GM12878 (cell line): ENCODE results near the gene APCDD1L. TPM values are rescaled to one million over a fixed set of nuclear protein-coding genes. Genes with fewer than 3 reads are reported as not detected.

ENCODE experiments used
- ATAC-seq: fragments of 200-7000 bp; cut with Tn5 transposase; 3 replicates; pipeline ENCODE4 v1.9.1; 2020; ENCODE audit warnings: mild to moderate bottlenecking, moderate library complexity
- BruUV-seq: library from RNA; stranded (reverse); fragments of 400-500 nt; replicated peaks from 2 replicates; lab custom pipeline; 2021; lab: Mats Ljungman, UMichigan
- CTCF ChIA-PET: fragments of 300-600 bp; sonication (Branson Sonifier 250); formaldehyde crosslinking; extraction: SDS; loops from one replicate; lab custom pipeline; 2021; ENCODE audit warnings: inconsistent platforms; lab: Yijun Ruan, JAX
- POLR2A ChIA-PET: fragments of 350-600 bp; formaldehyde crosslinking; extraction: SDS; loops from one replicate; lab custom pipeline; 2021; ENCODE audit warnings: inconsistent platforms; lab: Charles Lee
- RAD21 ChIA-PET: fragments of 300-600 bp; sonication (Branson Sonifier 250); formaldehyde crosslinking; loops from one replicate; lab custom pipeline; 2023; ENCODE audit warnings: antibody characterized with exemption; ENCODE audit not compliant: unreplicated experiment; lab: Charles Lee
- SMC1A ChIA-PET: fragments of 300-600 bp; sonication (Branson Sonifier 250); formaldehyde crosslinking; loops from one replicate; lab custom pipeline; 2023; ENCODE audit not compliant: unreplicated experiment, uncharacterized antibody; lab: Charles Lee
- DNase-seq: peaks from one replicate; pipeline ENCODE4 v3.0.0-alpha.2; 2011; ENCODE audit warnings: low read depth, low spot score
- FAIRE-seq: peaks from 3 replicates; lab custom pipeline; 2011; peaks lifted over from hg19 to GRCh38; lab: Jason Lieb, UNC
- H2AFZ ChIP-seq: 2 replicates; pipeline ENCODE4 v1.6.0; 2011; ENCODE audit warnings: low read depth, low read length, control low read depth; ENCODE audit not compliant: control insufficient read depth
- H3K27ac ChIP-seq: 2 replicates; pipeline ENCODE4 v1.5.1; 2011; ENCODE audit warnings: control low read depth; ENCODE audit not compliant: control insufficient read depth, insufficient read depth
- H3K27me3 ChIP-seq, 2 experiments: replicated peaks in 1 of 2; 2 replicates each; pipeline versions ENCODE4 v1.6.0 to v1.6.1; 2011; ENCODE audit warnings: low read length in 1 of 2; ENCODE audit not compliant: control insufficient read depth in 2 of 2, insufficient read depth in 2 of 2
- H3K36me3 ChIP-seq, 2 experiments: 2 replicates each; pipeline ENCODE4 v1.5.1; 2011; ENCODE audit warnings: low read length in 1 of 2; ENCODE audit not compliant: control insufficient read depth in 2 of 2, insufficient read depth in 2 of 2
- H3K4me1 ChIP-seq: 2 replicates; pipeline ENCODE4 v1.6.1; 2011; ENCODE audit warnings: mild to moderate bottlenecking, low read length, moderate library complexity, mixed read lengths; ENCODE audit not compliant: control insufficient read depth, insufficient read depth
- H3K4me2 ChIP-seq: 2 replicates; pipeline ENCODE4 v1.6.0; 2011; ENCODE audit warnings: control low read depth; ENCODE audit not compliant: control insufficient read depth, insufficient read depth
- H3K4me3 ChIP-seq: fragments of 200-600 bp; sonication (generic); 2 replicates; pipeline ENCODE4 v1.5.1; 2016
- H3K79me2 ChIP-seq: 2 replicates; pipeline ENCODE4 v1.6.0; 2011; ENCODE audit warnings: low read length; ENCODE audit not compliant: control insufficient read depth, insufficient read depth
- H3K9ac ChIP-seq: 2 replicates; pipeline ENCODE4 v1.8.0; 2011; ENCODE audit warnings: low read length, control low read depth, mixed read lengths; ENCODE audit not compliant: control insufficient read depth, insufficient read depth
- H3K9me3 ChIP-seq: replicated peaks from 3 replicates; pipeline ENCODE4 v1.5.1; 2011; ENCODE audit warnings: mild to moderate bottlenecking, low read length; ENCODE audit not compliant: control insufficient read depth, insufficient read depth
- H4K20me1 ChIP-seq: 2 replicates; pipeline ENCODE4 v1.6.0; 2011; ENCODE audit not compliant: control insufficient read depth, insufficient read depth
- BRCA1 ChIP-seq: IDR thresholded peaks from 2 replicates; pipeline ENCODE4 v1.6.1; 2011; ENCODE audit warnings: low read depth, low read length, improper control_type of control experiment
- CBX3 ChIP-seq: fragments of 200-600 bp; sonication (generic); IDR thresholded peaks from 2 replicates; pipeline ENCODE4 v1.6.1; 2016; ENCODE audit warnings: low read depth, borderline replicate concordance
- E4F1 ChIP-seq: fragments of 450-650 bp; IDR thresholded peaks from 2 replicates; pipeline ENCODE4 v1.6.1; 2018; ENCODE audit warnings: borderline replicate concordance, mild to moderate bottlenecking; ENCODE audit not compliant: partially characterized antibody
- ETV6 ChIP-seq, 2 experiments: fragments of 450-650 bp in 1 of 2; IDR thresholded peaks in 1 of 2; conservative IDR thresholded peaks in 1 of 2; 2 replicates each; pipeline ENCODE4 v1.6.1; 2014; ENCODE audit warnings: antibody characterized with exemption in 1 of 2, borderline replicate concordance in 1 of 2, low read depth in 1 of 2, mild to moderate bottlenecking in 1 of 2, moderate library complexity in 1 of 2
- GABPA ChIP-seq: IDR thresholded peaks from 2 replicates; pipeline ENCODE4 v1.6.1; 2014; ENCODE audit warnings: antibody characterized with exemption, low read depth, mild to moderate bottlenecking, inconsistent platforms
- JUNB ChIP-seq: IDR thresholded peaks from 2 replicates; pipeline ENCODE4 v1.6.1; 2016; ENCODE audit warnings: antibody characterized with exemption, mild to moderate bottlenecking
- MYB ChIP-seq: fragments of 150-350 bp; IDR thresholded peaks from 2 replicates; pipeline ENCODE4 v1.6.1; 2014; ENCODE audit warnings: mild to moderate bottlenecking, low read depth, low read length, borderline replicate concordance
- PML ChIP-seq: IDR thresholded peaks from 2 replicates; pipeline ENCODE4 v1.6.1; 2012; ENCODE audit warnings: low read length, inconsistent platforms
- POLR2AphosphoS5 ChIP-seq: IDR thresholded peaks from 2 replicates; pipeline ENCODE4 v1.6.1; 2011; ENCODE audit warnings: mild to moderate bottlenecking, low read length, inconsistent platforms
- SP1 ChIP-seq: IDR thresholded peaks from one replicate; pipeline ENCODE4 v1.6.1; 2011; ENCODE audit warnings: low read depth, low read length
- SUPT20H ChIP-seq: IDR thresholded peaks from 2 replicates; pipeline ENCODE4 v1.6.1; 2011; ENCODE audit warnings: low read depth, mild to moderate bottlenecking, low read length, moderate library complexity, borderline replicate concordance; ENCODE audit not compliant: control insufficient read depth
- TCF3 ChIP-seq: IDR thresholded peaks from 2 replicates; pipeline ENCODE4 v1.6.1; 2012; ENCODE audit warnings: low read depth, mild to moderate bottlenecking, low read length, borderline replicate concordance; ENCODE audit not compliant: insufficient read depth
- ZSCAN29 ChIP-seq: fragments of 450-650 bp; IDR thresholded peaks from 2 replicates; pipeline ENCODE4 v1.6.1; 2017; ENCODE audit warnings: mild to moderate bottlenecking, moderate library complexity
- WGBS: methylation state at CpG from one replicate; pipeline ENCODE4 v1.1.6; 2016; ENCODE audit warnings: low lambda C conversion rate; ENCODE audit not compliant: insufficient replicate concordance, insufficient coverage; ENCODE audit errors: missing lambda C conversion rate; 5-methylcytosine and 5-hydroxymethylcytosine counted together
- in situ Hi-C: fragments of 300-500 bp; cut with MboI; formaldehyde crosslinking; loops from 9 replicates; pipeline ENCODE4 v1.14.3; 2018; ENCODE audit warnings: mixed read lengths
- intact Hi-C: fragments of 100-400 bp; cut with micrococcal nuclease; formaldehyde crosslinking; loops from one replicate; pipeline ENCODE4 v1.14.2; 2022; ENCODE audit not compliant: unreplicated experiment
- polyA plus RNA-seq, 11 experiments: library from polyadenylated mRNA; depleted of rRNA in 4 of 11; unstranded in 6 of 11; stranded (reverse) in 5 of 11; fragments of >200 nt; fragmentation: Nextera tagmentation in 4 of 11; fragmentation: Illumina TruSeq in 1 of 11; extraction: Ambion mirVana in 4 of 11; extraction: Trizol in 1 of 11; gene quantifications; 1 replicate in 1 of 11; 2 replicates in 10 of 11; pipeline versions ENCODE4 v1.2.1 to v1.2.3, GENCODE V29; 2011 to 2016; ENCODE audit warnings: inconsistent platforms in 2 of 11, missing spikeins in 2 of 11, low read depth in 1 of 11
- total RNA-seq, 4 experiments: library from RNA; depleted of rRNA in 3 of 4; stranded (reverse); fragments of >200 nt in 3 of 4; fragmentation: Illumina TruSeq in 1 of 4; extraction: Trizol in 1 of 4; gene quantifications; 2 replicates each; pipeline versions ENCODE4 v1.2.1 to v1.2.3, GENCODE V29; 2013 to 2021
- TF ChIP-seq, protein P1 (sequence below): IDR thresholded peaks from 2 replicates; pipeline ENCODE4 v1.6.1; 2012; ENCODE audit warnings: mild to moderate bottlenecking, low read depth, low read length

APCDD1L gene
- total and polyA plus RNA-seq, 10 of the 15 experiments (the other 5 are each of a cell fraction or from before 2014, with no cell fraction given) = 0.14 to 0.50 TPM; not detected in 8

- Histone ChIP-seq H3K9ac (no peak overlapping the region), H3K4me2 (no peak overlapping the region), H4K20me1 (no peaks in the 10 kb centered on the region), H3K4me1 (no peaks in the 10 kb centered on the region), H3K36me3 (no peaks in the 10 kb centered on the region), H3K79me2 (no peaks in the 10 kb centered on the region), H3K4me3 (no peak overlapping the region), H3K27ac (no peak overlapping the region), H2AFZ (no peak overlapping the region), H3K27me3 (no peaks in the 10 kb centered on the region), H3K9me3 (no peaks in the 10 kb centered on the region)
- ChIA-PET RAD21 (no interaction called here), SMC1A (no interaction called here), POLR2A (no interaction called here), CTCF (no interaction called here)
- DNase-seq = no peak
- BruUV-seq = no TSS peak
- FAIRE-seq = no peak
- WGBS = 41% methylated on average over 18 of the region's 19 CpGs
- no peak for ATAC-seq
- in situ Hi-C loops = loop anchor here (25.0 kb wide), 1 partner anchor 1254 kb away; no protein-coding TSS in a partner anchor
- intact Hi-C loops = no loop called here
- TF ChIP-seq BRCA1 (no peak), MYB (no peak), E4F1 (no peak), GABPA (no peak), POLR2AphosphoS5 (no peak), SP1 (no peak), CBX3 (no peak), PML (no peak), SUPT20H (no peak), JUNB (no peak), TCF3 (no peak), ZSCAN29 (no peak), ETV6 (conservative IDR thresholded peaks at IDR 0.05 in 1 of 2, IDR thresholded peaks at IDR 0.05 in 1 of 2; ENCODE audit: borderline replicate concordance in 1 of 2, low read depth in 1 of 2) (no peak)
- TF ChIP-seq, protein P1, sequence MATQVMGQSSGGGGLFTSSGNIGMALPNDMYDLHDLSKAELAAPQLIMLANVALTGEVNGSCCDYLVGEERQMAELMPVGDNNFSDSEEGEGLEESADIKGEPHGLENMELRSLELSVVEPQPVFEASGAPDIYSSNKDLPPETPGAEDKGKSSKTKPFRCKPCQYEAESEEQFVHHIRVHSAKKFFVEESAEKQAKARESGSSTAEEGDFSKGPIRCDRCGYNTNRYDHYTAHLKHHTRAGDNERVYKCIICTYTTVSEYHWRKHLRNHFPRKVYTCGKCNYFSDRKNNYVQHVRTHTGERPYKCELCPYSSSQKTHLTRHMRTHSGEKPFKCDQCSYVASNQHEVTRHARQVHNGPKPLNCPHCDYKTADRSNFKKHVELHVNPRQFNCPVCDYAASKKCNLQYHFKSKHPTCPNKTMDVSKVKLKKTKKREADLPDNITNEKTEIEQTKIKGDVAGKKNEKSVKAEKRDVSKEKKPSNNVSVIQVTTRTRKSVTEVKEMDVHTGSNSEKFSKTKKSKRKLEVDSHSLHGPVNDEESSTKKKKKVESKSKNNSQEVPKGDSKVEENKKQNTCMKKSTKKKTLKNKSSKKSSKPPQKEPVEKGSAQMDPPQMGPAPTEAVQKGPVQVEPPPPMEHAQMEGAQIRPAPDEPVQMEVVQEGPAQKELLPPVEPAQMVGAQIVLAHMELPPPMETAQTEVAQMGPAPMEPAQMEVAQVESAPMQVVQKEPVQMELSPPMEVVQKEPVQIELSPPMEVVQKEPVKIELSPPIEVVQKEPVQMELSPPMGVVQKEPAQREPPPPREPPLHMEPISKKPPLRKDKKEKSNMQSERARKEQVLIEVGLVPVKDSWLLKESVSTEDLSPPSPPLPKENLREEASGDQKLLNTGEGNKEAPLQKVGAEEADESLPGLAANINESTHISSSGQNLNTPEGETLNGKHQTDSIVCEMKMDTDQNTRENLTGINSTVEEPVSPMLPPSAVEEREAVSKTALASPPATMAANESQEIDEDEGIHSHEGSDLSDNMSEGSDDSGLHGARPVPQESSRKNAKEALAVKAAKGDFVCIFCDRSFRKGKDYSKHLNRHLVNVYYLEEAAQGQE = no peak
These were observed 43.5 kb upstream of the APCDD1L start for GRCh38 chr20:58558486-58559367.
